Ishikawa (cell line): Measurements from ENCODE around the gene NAA11.

Experiments
- CEBPB ChIP-seq: IDR thresholded peaks from 2 replicates; pipeline ENCODE4 v1.6.1; 2012
- CREB1 ChIP-seq: IDR thresholded peaks from 2 replicates; pipeline ENCODE4 v1.6.1; 2012; ENCODE audit warnings: low read depth
- EGR1 ChIP-seq: IDR thresholded peaks from 2 replicates; pipeline ENCODE4 v1.6.1; 2012
- EP300 ChIP-seq: IDR thresholded peaks from 2 replicates; pipeline ENCODE4 v1.6.1; 2012; ENCODE audit warnings: borderline replicate concordance
- FOXM1 ChIP-seq: IDR thresholded peaks from 2 replicates; pipeline ENCODE4 v1.6.1; 2012; ENCODE audit warnings: low read depth, borderline replicate concordance
- TAF1 ChIP-seq: IDR thresholded peaks from 2 replicates; pipeline ENCODE4 v1.6.1; 2012; ENCODE audit warnings: low read depth, mild to moderate bottlenecking
- YY1 ChIP-seq: IDR thresholded peaks from 2 replicates; pipeline ENCODE4 v1.6.1; 2012; ENCODE audit warnings: low read depth
- TF ChIP-seq, protein P1 (sequence below): IDR thresholded peaks from 2 replicates; pipeline ENCODE4 v1.6.1; 2012
- TF ChIP-seq, protein P2 (sequence below): IDR thresholded peaks from 2 replicates; pipeline ENCODE4 v1.6.1; 2012; ENCODE audit warnings: low read depth, mild to moderate bottlenecking
- TF ChIP-seq, protein P3 (sequence below): IDR thresholded peaks from 2 replicates; pipeline ENCODE4 v1.6.1; 2012

DNA sequence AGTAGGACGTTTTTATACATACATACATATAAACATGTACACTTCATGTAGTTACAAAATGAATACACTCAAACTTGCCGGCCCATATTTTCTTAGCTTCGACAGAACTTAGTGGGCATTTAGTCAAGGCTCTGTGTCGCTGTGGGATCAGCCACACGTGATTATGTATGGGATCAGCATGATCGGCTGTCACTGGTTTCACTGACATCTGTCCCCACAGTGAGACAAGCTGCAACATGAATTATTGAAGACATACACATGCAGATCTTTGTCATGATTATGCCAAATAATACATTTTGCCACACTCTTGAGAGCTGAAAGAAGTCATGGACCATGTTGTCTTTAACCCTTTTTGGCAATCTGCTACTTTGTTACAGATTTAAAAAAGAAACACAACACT, 38.2 kb upstream of the NAA11 start:
- TF ChIP-seq, protein P1, sequence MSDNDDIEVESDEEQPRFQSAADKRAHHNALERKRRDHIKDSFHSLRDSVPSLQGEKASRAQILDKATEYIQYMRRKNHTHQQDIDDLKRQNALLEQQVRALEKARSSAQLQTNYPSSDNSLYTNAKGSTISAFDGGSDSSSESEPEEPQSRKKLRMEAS: no peak
- TF ChIP-seq EP300 (no peak), EGR1 (no peak), TAF1 (no peak), CEBPB (no peak), YY1 (no peak), CREB1 (no peak), FOXM1 (no peak)
- TF ChIP-seq, protein P2, sequence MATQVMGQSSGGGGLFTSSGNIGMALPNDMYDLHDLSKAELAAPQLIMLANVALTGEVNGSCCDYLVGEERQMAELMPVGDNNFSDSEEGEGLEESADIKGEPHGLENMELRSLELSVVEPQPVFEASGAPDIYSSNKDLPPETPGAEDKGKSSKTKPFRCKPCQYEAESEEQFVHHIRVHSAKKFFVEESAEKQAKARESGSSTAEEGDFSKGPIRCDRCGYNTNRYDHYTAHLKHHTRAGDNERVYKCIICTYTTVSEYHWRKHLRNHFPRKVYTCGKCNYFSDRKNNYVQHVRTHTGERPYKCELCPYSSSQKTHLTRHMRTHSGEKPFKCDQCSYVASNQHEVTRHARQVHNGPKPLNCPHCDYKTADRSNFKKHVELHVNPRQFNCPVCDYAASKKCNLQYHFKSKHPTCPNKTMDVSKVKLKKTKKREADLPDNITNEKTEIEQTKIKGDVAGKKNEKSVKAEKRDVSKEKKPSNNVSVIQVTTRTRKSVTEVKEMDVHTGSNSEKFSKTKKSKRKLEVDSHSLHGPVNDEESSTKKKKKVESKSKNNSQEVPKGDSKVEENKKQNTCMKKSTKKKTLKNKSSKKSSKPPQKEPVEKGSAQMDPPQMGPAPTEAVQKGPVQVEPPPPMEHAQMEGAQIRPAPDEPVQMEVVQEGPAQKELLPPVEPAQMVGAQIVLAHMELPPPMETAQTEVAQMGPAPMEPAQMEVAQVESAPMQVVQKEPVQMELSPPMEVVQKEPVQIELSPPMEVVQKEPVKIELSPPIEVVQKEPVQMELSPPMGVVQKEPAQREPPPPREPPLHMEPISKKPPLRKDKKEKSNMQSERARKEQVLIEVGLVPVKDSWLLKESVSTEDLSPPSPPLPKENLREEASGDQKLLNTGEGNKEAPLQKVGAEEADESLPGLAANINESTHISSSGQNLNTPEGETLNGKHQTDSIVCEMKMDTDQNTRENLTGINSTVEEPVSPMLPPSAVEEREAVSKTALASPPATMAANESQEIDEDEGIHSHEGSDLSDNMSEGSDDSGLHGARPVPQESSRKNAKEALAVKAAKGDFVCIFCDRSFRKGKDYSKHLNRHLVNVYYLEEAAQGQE: no peak
- TF ChIP-seq, protein P3, sequence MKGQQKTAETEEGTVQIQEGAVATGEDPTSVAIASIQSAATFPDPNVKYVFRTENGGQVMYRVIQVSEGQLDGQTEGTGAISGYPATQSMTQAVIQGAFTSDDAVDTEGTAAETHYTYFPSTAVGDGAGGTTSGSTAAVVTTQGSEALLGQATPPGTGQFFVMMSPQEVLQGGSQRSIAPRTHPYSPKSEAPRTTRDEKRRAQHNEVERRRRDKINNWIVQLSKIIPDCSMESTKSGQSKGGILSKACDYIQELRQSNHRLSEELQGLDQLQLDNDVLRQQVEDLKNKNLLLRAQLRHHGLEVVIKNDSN: no peak
